ENCODE results near the gene GUCY1A1. TPM values are rescaled to one million over a fixed set of nuclear protein-coding genes. Genes with fewer than 3 reads are reported as not detected.
A peak's percentile ranks its signal among the peaks of the same experiment; 100 is the strongest.

GUCY1A1 gene
- total and polyA plus RNA-seq, 5 donors = 9.9 to 82.5 (median 63.5) TPM

GRCh38 chr4:155693015-155693663, 26.5 kb downstream of the GUCY1A1 start:
- 48% methylated on average over 4 of the region's 4 CpGs for WGBS

DNA sequence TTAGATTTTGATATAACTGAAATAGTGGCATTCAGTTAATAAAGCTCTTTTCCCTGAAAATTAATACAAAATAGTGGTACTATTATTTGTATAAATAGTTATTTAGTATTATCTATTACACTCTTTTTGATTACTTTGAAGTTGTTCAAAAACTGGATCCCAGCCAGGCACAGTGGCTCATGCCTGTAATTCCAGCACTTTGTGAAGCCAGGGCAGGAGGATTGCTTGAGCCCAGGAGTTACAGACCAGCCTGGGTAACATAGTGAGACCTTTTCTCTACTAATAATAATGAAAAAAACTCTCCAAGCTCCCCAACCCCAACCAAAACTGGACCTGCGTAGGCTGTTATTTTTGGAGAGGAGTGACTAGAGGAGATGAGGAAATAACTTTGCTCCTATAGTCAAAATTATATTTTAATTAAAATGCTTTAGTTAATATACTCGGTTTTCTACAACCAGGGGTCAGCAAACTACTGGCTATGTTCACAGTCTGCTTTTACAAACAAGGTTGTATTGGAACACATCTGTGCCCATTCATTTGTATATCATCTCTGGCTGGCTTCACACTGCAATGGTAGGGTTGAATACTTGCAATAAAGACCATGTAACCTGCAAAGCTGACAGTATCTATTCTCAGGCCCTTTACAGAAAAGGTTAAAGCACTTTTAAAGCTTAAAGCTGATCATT, 27.6 kb downstream of the GUCY1A1 start:
- Histone ChIP-seq H3K4me3 (ENCODE audit: low read length) (no peak overlapping the region), H3K27me3 (ENCODE audit: control insufficient read depth, insufficient read depth) (no peaks in the 10 kb centered on the region), H3K27ac (ENCODE audit: low read length) (no peak overlapping the region), H3K9me3 (ENCODE audit: control insufficient read depth, low read length) (no peaks in the 10 kb centered on the region), H3K4me1 (ENCODE audit: control insufficient read depth, insufficient read depth, low read length) (no peaks in the 10 kb centered on the region)
- intact Hi-C loops (cut with DNase I) = no loop called here
- DNase-seq = peak in 1 of 3 donors; percentile 54
- 44% methylated on average over 2 of the region's 2 CpGs for WGBS
- peak; percentile 19 to 39 for ATAC-seq

More at GRCh38 chr4:155693015-155693663, 26.5 kb downstream of the GUCY1A1 start:
- Histone ChIP-seq H3K27me3 (ENCODE audit: control insufficient read depth, insufficient read depth) (no peaks in the 10 kb centered on the region), H3K9me3 (ENCODE audit: control insufficient read depth, low read length) (no peaks in the 10 kb centered on the region), H3K4me1 (ENCODE audit: control insufficient read depth, insufficient read depth, low read length) (no peaks in the 10 kb centered on the region), H3K27ac (ENCODE audit: low read length) (no peak overlapping the region), H3K4me3 (ENCODE audit: low read length) (no peak overlapping the region)
- DNase-seq = no peak
- no peak for ATAC-seq
- intact Hi-C loops (cut with DNase I) = no loop called here

DNA sequence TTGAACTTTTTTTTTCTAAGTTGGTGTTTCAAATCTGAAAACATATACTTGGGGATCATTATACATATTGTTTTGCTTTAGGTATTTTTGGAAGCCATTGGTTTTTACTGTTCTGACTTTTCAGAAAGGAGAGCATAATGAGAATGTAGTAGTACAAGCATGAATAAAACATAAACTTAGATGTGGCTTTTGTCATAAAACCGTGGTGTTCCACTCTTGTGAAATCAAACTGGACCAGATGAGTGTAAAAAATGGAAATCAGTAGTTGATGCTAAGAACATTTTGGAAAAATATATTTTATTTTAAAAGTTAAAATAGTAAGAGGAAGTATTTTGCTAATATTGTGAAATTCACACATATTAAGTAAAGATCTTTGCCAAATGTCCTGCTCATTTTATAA, 29.6 kb downstream of the GUCY1A1 start:
- Histone ChIP-seq H3K9me3 (ENCODE audit: control insufficient read depth, low read length) (no peaks in the 10 kb centered on the region), H3K4me3 (ENCODE audit: low read length) (no peak overlapping the region), H3K27ac (ENCODE audit: low read length) (no peak overlapping the region), H3K27me3 (ENCODE audit: control insufficient read depth, insufficient read depth) (no peaks in the 10 kb centered on the region), H3K4me1 (ENCODE audit: control insufficient read depth, insufficient read depth, low read length) (no peaks in the 10 kb centered on the region)
- ATAC-seq (no peak), DNase-seq (no peak)
- intact Hi-C loops (cut with DNase I) = no loop called here
- WGBS = 58% methylated on average over 1 of the region's 1 CpG

DNA sequence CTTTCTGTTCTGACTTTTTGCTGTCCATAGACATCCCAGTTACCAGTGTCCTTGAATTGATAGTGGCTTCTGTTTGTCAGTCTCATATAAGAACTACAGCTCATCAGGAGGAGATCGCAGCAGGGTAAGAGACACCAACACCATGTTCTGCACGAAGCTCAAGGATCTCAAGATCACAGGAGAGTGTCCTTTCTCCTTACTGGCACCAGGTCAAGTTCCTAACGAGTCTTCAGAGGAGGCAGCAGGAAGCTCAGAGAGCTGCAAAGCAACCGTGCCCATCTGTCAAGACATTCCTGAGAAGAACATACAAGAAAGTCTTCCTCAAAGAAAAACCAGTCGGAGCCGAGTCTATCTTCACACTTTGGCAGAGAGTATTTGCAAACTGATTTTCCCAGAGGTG, 30.1 kb downstream of the GUCY1A1 start:
- DNase-seq = peak in 1 of 3 donors; percentile 32
- Histone ChIP-seq H3K4me1 (ENCODE audit: control insufficient read depth, insufficient read depth, low read length) (no peaks in the 10 kb centered on the region), H3K27ac (ENCODE audit: low read length) (no peak overlapping the region), H3K9me3 (ENCODE audit: control insufficient read depth, low read length) (no peaks in the 10 kb centered on the region), H3K4me3 (ENCODE audit: low read length) (no peak overlapping the region), H3K27me3 (ENCODE audit: control insufficient read depth, insufficient read depth) (no peaks in the 10 kb centered on the region)
- 43% methylated on average over 6 of the region's 6 CpGs for WGBS
- no peak for ATAC-seq
- intact Hi-C loops (cut with DNase I) = no loop called here

- no peaks in the 10 kb centered on the region for H3K27me3 ChIP-seq (ENCODE audit: control insufficient read depth, insufficient read depth)
- 95% methylated on average over 2 of the region's 2 CpGs for WGBS
- ATAC-seq = no peak
- H3K9me3 ChIP-seq (ENCODE audit: control insufficient read depth, low read length) = no peaks in the 10 kb centered on the region
- H3K4me1 ChIP-seq (ENCODE audit: control insufficient read depth, insufficient read depth, low read length) = peaks cover 6% of the 10 kb centered on the region
- H3K4me3 ChIP-seq (ENCODE audit: low read length) = no peak overlapping the region
- H3K27ac ChIP-seq (ENCODE audit: low read length) = no peak overlapping the region
- DNase-seq = no peak
- intact Hi-C loops (cut with DNase I) = no loop called here
These were observed 35.2 kb downstream of the GUCY1A1 start for GRCh38 chr4:155701827-155702226.

DNA sequence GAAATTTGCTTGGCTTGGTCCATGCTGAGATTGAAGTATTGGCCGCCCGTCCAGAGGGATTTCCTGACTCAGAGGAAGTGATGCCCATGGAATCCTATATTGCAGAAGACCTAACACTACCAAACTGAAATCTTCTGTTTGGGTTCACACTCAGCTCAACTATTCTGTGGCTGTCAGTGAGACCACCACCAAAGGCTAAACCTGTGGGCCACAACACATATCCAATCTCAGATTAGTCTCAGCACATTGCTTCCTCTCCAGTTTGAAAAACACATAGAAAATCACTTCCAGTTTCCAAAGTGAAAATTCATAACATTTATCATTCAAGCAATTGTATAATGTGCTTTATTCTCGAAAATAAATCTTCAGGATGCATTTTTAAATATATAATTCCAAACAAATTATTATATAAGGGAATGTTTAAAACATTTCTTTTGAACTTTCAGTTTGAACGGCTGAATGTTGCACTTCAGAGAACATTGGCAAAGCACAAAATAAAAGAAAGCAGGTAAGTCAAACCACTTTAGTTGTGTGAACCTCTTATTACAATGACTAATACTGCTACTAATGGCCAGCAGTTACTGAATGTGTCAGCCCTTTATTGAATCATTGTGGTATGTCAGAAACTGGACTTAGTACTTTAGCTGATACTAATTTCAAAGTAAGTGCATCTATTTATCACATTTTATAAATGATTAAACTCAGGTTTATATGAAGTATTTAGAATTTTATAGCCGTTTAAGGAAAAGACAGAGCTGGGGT, 37.0 kb downstream of the GUCY1A1 start:
- WGBS = 83% methylated on average over 5 of the region's 5 CpGs
- H3K4me1 ChIP-seq (ENCODE audit: control insufficient read depth, insufficient read depth, low read length) = peaks cover 6% of the 10 kb centered on the region
- ATAC-seq (peak in 1 of 2 donors; percentile 29), DNase-seq (no peak)
- intact Hi-C loops (cut with DNase I) = no loop called here
- no peak overlapping the region for H3K27ac ChIP-seq (ENCODE audit: low read length)
- no peaks in the 10 kb centered on the region for H3K27me3 ChIP-seq (ENCODE audit: control insufficient read depth, insufficient read depth)
- no peaks in the 10 kb centered on the region for H3K9me3 ChIP-seq (ENCODE audit: control insufficient read depth, low read length)
- no peak overlapping the region for H3K4me3 ChIP-seq (ENCODE audit: low read length)

GRCh38 chr4:155704841-155705404, 38.3 kb downstream of the GUCY1A1 start:
- no peaks in the 10 kb centered on the region for H3K27me3 ChIP-seq (ENCODE audit: control insufficient read depth, insufficient read depth)
- H3K27ac ChIP-seq (ENCODE audit: low read length) = no peak overlapping the region
- WGBS = 84% methylated on average over 12 of the region's 12 CpGs
- intact Hi-C loops (cut with DNase I) = no loop called here
- H3K4me1 ChIP-seq (ENCODE audit: control insufficient read depth, insufficient read depth, low read length) = peaks cover 6% of the 10 kb centered on the region
- H3K4me3 ChIP-seq (ENCODE audit: low read length) = no peak overlapping the region
- DNase-seq (peak in 1 of 3 donors; percentile 39), ATAC-seq (no peak)
- no peaks in the 10 kb centered on the region for H3K9me3 ChIP-seq (ENCODE audit: control insufficient read depth, low read length)

DNA sequence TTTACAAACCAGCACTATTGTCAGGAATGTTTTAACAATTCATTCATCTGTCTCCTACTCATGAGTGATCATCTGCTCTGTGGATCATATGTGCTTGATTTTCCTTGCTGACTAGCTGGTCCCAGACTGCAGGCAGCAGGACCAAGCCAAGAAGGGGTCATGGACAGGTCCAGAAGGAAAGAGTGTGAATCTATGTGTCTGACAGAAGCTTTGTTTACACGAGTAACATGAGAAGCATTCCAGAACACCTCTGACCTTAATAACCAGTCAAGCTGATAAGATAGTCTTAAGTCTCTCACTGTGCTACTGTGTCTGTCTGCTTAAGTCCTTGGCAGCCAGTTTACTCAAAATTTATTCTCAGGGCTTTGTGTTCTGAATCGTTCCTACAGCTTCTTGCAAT, 39.0 kb downstream of the GUCY1A1 start:
- WGBS = 12% methylated on average over 2 of the region's 2 CpGs
- Histone ChIP-seq H3K9me3 (ENCODE audit: control insufficient read depth, low read length) (no peaks in the 10 kb centered on the region), H3K27me3 (ENCODE audit: control insufficient read depth, insufficient read depth) (no peaks in the 10 kb centered on the region), H3K27ac (ENCODE audit: low read length) (no peak overlapping the region), H3K4me1 (ENCODE audit: control insufficient read depth, insufficient read depth, low read length) (peaks cover 6% of the 10 kb centered on the region), H3K4me3 (ENCODE audit: low read length) (no peak overlapping the region)
- ATAC-seq (peak; percentile 82 to 91), DNase-seq (peak in 1 of 3 donors; percentile 54)
- intact Hi-C loops (cut with DNase I) = no loop called here

DNA sequence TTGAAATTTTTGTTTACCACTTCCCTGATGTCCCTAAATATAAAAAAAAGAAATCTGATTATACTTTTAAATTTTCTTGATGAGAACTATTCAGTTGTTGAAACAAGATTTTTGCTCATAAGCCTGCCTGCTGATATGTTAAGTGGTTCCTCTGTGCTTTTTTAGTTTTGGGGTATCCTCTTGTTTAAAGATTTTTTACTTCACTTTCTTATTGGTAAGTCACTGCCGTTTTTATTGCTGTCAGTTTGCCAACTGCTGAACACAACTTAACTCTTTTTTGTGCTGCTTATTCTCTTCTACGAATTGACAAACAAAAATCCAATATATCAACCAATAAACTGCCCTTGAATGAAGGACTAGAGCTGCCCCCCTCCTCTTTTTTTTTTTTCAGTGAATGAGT, 39.5 kb downstream of the GUCY1A1 start:
- intact Hi-C loops (cut with DNase I) = no loop called here
- Histone ChIP-seq H3K9me3 (ENCODE audit: control insufficient read depth, low read length) (no peaks in the 10 kb centered on the region), H3K4me1 (ENCODE audit: control insufficient read depth, insufficient read depth, low read length) (peaks cover 6% of the 10 kb centered on the region), H3K27me3 (ENCODE audit: control insufficient read depth, insufficient read depth) (no peaks in the 10 kb centered on the region), H3K4me3 (ENCODE audit: low read length) (no peak overlapping the region), H3K27ac (ENCODE audit: low read length) (no peak overlapping the region)
- ATAC-seq = no peak
- WGBS = 42% methylated on average over 2 of the region's 2 CpGs
- DNase-seq = no peak

DNA sequence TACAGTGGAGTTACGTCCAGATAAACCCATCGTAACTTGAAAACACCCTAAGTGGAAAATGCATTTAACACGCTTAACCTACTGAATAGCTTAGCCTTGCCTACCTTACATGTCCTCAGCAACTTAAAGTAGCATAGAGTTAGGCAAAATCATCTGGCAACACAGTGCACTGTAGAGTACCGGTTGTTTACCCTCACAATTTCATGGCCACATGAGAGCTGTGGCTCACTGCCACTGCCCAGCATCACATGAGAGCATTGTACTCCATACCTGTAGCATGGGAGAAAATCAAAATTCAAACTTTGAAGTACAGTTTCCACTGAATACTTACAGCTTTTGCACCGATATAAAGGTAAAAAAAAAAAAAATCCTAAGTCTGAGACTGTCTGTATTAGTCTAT, 40.6 kb downstream of the GUCY1A1 start:
- no peak overlapping the region for H3K27ac ChIP-seq (ENCODE audit: low read length)
- DNase-seq (peak in 1 of 3 donors; percentile 31), ATAC-seq (no peak)
- H3K4me1 ChIP-seq (ENCODE audit: control insufficient read depth, insufficient read depth, low read length) = peaks cover 6% of the 10 kb centered on the region
- WGBS = 78% methylated on average over 5 of the region's 5 CpGs
- no peaks in the 10 kb centered on the region for H3K27me3 ChIP-seq (ENCODE audit: control insufficient read depth, insufficient read depth)
- intact Hi-C loops (cut with DNase I) = no loop called here
- H3K9me3 ChIP-seq (ENCODE audit: control insufficient read depth, low read length) = no peaks in the 10 kb centered on the region
- H3K4me3 ChIP-seq (ENCODE audit: low read length) = no peak overlapping the region

DNA sequence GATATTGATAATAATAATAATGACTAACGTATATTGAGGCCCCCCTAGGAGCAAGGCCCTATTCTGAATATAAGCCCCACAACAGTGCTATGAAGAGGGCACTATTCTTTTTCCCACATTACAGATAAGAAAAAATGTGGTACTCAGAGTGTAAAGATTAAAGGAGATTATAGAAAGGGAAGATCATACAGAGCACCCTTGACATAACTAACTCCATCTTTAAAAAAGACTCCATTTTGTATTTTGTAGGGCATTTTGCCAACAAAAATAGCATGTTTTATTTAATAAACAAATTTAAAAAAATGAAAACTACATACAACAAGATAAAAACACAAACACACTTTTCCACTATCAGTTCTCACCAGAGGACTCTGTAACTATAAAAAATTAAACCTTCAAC, 42.1 kb downstream of the GUCY1A1 start:
- Histone ChIP-seq H3K4me1 (ENCODE audit: control insufficient read depth, insufficient read depth, low read length) (peaks cover 6% of the 10 kb centered on the region), H3K9me3 (ENCODE audit: control insufficient read depth, low read length) (no peaks in the 10 kb centered on the region), H3K27me3 (ENCODE audit: control insufficient read depth, insufficient read depth) (no peaks in the 10 kb centered on the region), H3K27ac (ENCODE audit: low read length) (no peak overlapping the region), H3K4me3 (ENCODE audit: low read length) (no peak overlapping the region)
- ATAC-seq = no peak
- 86% methylated on average over 1 of the region's 1 CpG for WGBS
- DNase-seq = no peak
- intact Hi-C loops (cut with DNase I) = no loop called here

All from right cardiac atrium (tissue), 5 donors.